GM20000 (cell line): Measurements from ENCODE around the gene ARL6.

Experiments used
- DNase-seq: peaks from one replicate; pipeline ENCODE4 v3.0.0; 2012; ENCODE audit warnings: low spot score
- TF ChIP-seq, protein P1 (sequence below): IDR thresholded peaks from 2 replicates; pipeline ENCODE4 v1.5.1; 2012; ENCODE audit warnings: mild to moderate bottlenecking, control low read depth; ENCODE audit errors: extremely low read depth, missing control alignments

ARL6 gene

DNA sequence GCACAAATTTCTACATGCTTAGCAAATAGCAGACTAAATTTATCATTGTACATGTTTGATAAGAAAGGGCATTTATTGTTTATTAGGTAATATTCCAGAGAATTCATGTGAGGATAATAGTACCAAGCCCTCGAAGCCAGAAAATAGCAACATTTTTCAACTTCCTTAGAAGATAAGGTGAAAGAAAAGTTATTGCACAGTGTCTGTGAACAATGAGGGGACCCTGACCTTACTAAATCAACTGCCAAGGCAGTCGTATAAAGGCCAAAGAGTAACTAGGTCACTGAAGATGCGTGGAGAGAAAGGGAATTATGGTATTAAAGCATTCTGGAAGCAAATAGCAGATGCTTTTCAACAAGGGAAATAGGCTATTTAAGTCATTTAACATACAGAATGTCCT, 20.3 kb upstream of the ARL6 start:
- TF ChIP-seq, protein P1, sequence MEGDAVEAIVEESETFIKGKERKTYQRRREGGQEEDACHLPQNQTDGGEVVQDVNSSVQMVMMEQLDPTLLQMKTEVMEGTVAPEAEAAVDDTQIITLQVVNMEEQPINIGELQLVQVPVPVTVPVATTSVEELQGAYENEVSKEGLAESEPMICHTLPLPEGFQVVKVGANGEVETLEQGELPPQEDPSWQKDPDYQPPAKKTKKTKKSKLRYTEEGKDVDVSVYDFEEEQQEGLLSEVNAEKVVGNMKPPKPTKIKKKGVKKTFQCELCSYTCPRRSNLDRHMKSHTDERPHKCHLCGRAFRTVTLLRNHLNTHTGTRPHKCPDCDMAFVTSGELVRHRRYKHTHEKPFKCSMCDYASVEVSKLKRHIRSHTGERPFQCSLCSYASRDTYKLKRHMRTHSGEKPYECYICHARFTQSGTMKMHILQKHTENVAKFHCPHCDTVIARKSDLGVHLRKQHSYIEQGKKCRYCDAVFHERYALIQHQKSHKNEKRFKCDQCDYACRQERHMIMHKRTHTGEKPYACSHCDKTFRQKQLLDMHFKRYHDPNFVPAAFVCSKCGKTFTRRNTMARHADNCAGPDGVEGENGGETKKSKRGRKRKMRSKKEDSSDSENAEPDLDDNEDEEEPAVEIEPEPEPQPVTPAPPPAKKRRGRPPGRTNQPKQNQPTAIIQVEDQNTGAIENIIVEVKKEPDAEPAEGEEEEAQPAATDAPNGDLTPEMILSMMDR = no peak
- DNase-seq = no peak

DNA sequence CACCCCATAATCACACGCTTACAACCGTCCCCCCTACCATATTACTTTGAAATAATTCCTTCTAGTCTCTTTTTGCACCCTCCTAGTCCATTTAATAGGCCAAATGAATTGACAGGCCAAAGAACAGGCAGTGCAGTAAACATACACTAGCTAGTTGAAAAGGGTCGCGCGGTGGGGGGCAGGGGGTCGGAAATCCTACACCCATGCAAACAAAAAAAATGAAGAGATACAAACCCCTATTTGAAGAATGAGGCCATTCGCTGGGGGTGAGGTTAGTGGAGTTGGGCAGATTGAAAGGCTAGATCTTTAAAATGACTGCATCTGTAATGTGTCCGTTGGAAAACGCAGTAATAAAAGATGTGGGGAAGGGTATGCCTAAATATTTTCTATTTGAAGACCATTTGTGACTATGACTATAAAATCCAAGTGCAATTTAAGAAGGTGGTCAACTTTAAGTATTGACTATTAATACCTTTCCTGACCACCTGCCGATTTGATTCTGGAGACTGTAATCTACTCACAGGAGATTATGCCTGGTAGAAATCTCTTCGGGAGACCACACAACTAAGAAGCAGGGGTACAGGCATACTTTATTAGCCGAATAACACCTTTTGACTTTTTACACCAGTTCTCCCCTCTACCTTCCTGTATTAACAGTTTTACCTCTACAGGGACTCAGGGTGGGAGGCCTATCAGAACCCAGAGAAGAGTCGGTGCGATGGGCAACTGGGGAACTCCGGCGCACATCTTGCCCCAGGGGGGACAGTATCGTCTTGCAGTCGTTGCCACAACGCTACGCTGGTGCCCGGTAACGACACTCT, 762 bp upstream of the ARL6 start:
- DNase-seq = no peak
- TF ChIP-seq, protein P1 = no peak

DNA sequence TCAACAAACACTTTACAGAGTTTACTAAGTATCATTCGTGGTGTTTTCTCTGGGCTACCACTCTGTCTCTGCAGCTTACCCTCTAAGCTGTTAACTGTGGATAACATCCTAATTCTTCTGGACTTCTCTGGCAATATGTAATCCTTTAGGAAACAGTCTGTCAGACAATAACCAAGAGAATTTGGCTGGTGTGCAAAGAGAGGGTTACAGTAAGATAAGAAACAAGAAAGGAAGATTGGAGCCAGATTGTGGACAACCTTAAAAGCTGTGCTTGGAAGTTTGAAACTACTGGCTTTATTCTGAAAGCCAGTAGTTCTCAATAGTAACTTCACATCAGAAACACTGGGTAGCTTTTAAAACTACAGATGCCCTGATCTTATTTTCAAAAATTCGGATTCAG, 778 bp downstream of the ARL6 start:
- TF ChIP-seq, protein P1 = no peak
- no peak for DNase-seq

DNA sequence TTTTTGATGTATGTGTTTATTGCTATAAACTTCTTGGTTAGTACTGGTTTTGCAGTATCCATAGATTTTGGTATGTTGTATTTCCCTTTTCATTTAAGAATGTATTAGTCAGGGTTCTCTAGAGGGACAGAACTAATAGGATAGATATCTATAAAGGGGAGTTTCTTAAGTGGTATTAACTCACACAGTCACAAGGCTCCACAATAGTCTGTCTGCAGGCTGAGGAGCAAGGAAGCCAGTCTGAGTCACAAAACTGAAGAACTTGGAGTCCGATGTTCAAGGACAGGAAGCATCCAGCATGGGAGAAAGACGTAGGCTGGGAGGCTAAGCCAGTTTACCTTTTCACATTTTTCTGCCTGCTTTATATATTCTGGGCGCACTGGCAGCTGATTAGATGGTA, 8.4 kb downstream of the ARL6 start:
- no peak for DNase-seq
- TF ChIP-seq, protein P1 = no peak

DNA sequence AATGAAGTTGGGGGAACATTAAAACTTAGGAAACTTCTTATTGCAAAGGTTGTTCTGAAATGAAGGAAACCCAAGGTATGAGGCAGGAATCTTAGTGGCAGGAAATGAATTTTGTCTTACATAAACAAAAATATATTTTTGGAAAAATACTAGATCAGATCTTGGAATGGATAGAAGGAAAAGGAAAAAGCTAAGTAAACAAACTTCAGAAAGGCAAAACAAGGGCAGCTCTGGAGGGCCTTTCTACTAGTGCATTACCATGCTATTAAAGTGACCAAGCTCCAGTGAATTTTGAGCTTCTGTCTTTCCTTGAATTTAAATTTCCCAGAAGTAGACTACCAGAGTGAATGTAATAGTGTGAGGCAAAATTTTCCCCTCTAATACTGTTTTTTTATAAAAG, 13.6 kb downstream of the ARL6 start:
- DNase-seq = no peak
- TF ChIP-seq, protein P1 = no peak

DNA sequence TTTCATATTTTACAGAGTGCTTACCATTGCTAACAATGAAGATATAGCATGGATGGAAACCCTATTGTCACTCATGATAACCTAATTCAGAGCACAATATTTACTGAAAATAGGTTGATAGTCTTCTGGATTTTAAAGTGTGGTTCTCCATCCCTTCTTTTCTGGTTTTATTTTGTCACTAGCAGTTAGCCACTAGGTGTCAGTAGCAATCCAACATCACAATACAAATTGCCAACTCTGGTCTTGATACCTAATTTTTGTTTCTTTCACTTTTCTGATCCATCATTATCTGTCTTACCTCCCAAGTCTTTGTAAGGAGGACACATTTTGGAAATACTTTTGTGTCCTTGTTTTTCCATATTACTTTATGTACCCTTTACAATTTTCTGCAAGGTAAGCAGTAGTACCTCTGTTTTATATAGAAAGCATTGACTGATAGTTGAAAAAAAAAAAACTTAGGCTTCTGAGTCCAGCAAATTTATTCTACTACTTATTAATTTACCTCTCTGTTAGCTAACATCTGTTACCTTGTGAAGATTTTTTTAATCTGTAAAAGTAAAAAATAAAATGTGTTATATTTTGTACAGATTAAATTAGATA, 29.0 kb downstream of the ARL6 start:
- TF ChIP-seq, protein P1 = peak; percentile 34
- peak; percentile 26 for DNase-seq

DNA sequence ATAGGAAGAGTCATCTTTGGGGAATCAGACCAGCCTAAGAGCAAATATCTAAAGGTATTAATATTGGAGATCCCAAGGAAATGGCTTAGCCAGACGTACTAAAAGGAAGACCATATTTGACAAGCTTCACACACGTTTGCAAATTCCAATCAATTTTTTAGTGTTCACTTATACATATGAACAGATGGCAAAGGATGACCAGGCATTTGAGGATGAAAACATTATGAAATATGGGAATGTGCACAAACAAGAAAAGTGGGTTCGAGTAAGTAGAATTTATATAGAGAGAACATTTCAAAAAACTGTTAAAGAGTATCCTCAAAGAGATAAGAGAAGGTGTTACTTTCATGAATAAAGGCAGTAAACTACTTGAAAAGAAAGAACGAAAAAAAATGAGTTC, 31.4 kb downstream of the ARL6 start:
- TF ChIP-seq, protein P1 = no peak
- no peak for DNase-seq
